Testis (tissue), 2 donors: ENCODE data around the gene DCLK1.

ENCODE experiments used
- POLR2A ChIP-seq: fragments of 450-650 bp; IDR thresholded peaks from one replicate; pipeline ENCODE4 v1.6.1; 2017; ENCODE audit warnings: antibody characterized with exemption, mild to moderate bottlenecking, moderate library complexity
- TF ChIP-seq, protein P1 (sequence below), 3 experiments: fragments of 450-650 bp in 2 of 3; fragments of 200-600 bp in 1 of 3; sonication (generic) in 1 of 3; IDR thresholded peaks; one replicate each; pipeline ENCODE4 v1.5.1; 2016 to 2019; ENCODE audit warnings: antibody characterized with exemption in 3 of 3, mild to moderate bottlenecking in 2 of 3, moderate library complexity in 1 of 3

DNA sequence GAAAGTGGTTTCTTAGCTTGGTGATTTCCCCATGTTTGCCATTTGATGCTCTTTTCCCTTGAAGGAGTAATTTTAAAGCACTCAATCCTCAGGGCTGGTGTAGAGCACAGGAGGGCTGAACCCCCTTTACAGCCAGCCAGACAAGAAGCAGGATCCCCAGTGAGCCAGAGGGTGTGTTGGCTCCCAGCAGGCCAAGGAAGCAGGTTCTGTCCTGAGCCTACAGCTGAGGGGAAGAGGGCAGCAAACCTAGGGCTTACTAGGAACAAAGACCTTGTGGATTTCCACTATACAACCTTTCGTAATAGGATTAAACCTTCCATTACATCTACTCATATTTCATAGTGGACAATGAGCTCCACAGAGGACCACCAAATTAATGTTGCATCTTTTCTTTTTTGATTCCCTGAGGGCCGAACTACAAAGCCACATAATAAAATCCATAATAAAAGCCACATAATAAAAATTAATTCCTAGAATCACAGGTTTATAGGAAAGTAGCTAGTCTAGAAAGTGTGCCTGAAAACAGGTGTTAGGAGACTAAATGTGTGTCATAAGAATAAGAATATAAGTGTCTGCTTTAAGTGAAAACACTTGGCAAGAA, 300.2 kb downstream of the DCLK1 start:
- TF ChIP-seq, protein P1, sequence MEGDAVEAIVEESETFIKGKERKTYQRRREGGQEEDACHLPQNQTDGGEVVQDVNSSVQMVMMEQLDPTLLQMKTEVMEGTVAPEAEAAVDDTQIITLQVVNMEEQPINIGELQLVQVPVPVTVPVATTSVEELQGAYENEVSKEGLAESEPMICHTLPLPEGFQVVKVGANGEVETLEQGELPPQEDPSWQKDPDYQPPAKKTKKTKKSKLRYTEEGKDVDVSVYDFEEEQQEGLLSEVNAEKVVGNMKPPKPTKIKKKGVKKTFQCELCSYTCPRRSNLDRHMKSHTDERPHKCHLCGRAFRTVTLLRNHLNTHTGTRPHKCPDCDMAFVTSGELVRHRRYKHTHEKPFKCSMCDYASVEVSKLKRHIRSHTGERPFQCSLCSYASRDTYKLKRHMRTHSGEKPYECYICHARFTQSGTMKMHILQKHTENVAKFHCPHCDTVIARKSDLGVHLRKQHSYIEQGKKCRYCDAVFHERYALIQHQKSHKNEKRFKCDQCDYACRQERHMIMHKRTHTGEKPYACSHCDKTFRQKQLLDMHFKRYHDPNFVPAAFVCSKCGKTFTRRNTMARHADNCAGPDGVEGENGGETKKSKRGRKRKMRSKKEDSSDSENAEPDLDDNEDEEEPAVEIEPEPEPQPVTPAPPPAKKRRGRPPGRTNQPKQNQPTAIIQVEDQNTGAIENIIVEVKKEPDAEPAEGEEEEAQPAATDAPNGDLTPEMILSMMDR (IDR thresholded peaks at IDR 0.05) = no peak
- TF ChIP-seq POLR2A = no peak
